Endothelial cell of umbilical vein (primary cell): ENCODE measurements around the gene CBLC. TPM values are rescaled to one million over a fixed set of nuclear protein-coding genes. Genes with fewer than 3 reads are reported as not detected.

Experiments
- BruUV-seq: library from RNA; stranded (reverse); fragments of 400-500 nt; replicated peaks from 2 replicates; lab custom pipeline; 2021; lab: Mats Ljungman, UMichigan
- CTCF ChIA-PET: fragments of 300-600, 350-600 bp; sonication (Branson Sonifier 250); formaldehyde crosslinking; loops from one replicate; lab custom pipeline; 2021; ENCODE audit warnings: antibody characterized with exemption, inconsistent platforms; lab: Charles Lee
- POLR2A ChIA-PET: fragments of 300-600, 350-600 bp; sonication (Branson Sonifier 250); formaldehyde crosslinking; loops from one replicate; lab custom pipeline; 2021; ENCODE audit warnings: antibody characterized with exemption, inconsistent platforms; lab: Charles Lee
- DNase-seq: peaks from one replicate; pipeline ENCODE4 v3.0.0-alpha.2; 2011; ENCODE audit warnings: low read depth, low spot score
- FAIRE-seq: peaks from 2 replicates; lab custom pipeline; 2011; peaks lifted over from hg19 to GRCh38; lab: Jason Lieb, UNC
- H2AFZ ChIP-seq: 2 replicates; pipeline ENCODE4 v1.6.0; 2012; ENCODE audit warnings: low read depth, low read length, control low read depth, inconsistent platforms
- H3K27ac ChIP-seq: 2 replicates; pipeline ENCODE4 v1.5.1; 2011; ENCODE audit warnings: low read depth, mild to moderate bottlenecking, control low read depth, low read length, moderate library complexity; ENCODE audit not compliant: insufficient read depth
- H3K27me3 ChIP-seq, 2 experiments: 2 replicates each; pipeline versions ENCODE4 v1.6.0 to v1.6.1; 2011; ENCODE audit warnings: low read length in 2 of 2, mixed read lengths in 1 of 2; ENCODE audit not compliant: control insufficient read depth in 2 of 2, insufficient read depth in 2 of 2
- H3K36me3 ChIP-seq, 2 experiments: 2 replicates in 1 of 2; 3 replicates in 1 of 2; pipeline ENCODE4 v1.5.1; 2011; ENCODE audit warnings: low read length in 2 of 2, mild to moderate bottlenecking in 1 of 2, moderate library complexity in 1 of 2; ENCODE audit not compliant: control insufficient read depth in 2 of 2, insufficient read depth in 2 of 2; ENCODE audit errors: extremely low read depth in 1 of 2
- H3K4me1 ChIP-seq: 3 replicates; pipeline ENCODE4 v1.5.1; 2011; ENCODE audit warnings: mild to moderate bottlenecking, low read length; ENCODE audit not compliant: control insufficient read depth, insufficient read depth; ENCODE audit errors: extremely low read depth
- H3K4me2 ChIP-seq: 2 replicates; pipeline ENCODE4 v1.6.1; 2011; ENCODE audit warnings: low read length, control low read depth, mixed read lengths; ENCODE audit not compliant: insufficient read depth
- H3K4me3 ChIP-seq, 3 experiments: fragments of 200-600 bp in 1 of 3; sonication (generic), shearing (Covaris generic) in 1 of 3; replicated peaks in 1 of 3; 2 replicates each; pipeline ENCODE4 v1.5.1; 2011 to 2016; ENCODE audit warnings: control low read depth in 3 of 3, low read length in 3 of 3, mild to moderate bottlenecking in 2 of 3, inconsistent platforms in 1 of 3, low read depth in 1 of 3, moderate library complexity in 1 of 3; ENCODE audit not compliant: insufficient read depth in 1 of 3
- H3K79me2 ChIP-seq: 2 replicates; pipeline ENCODE4 v1.6.0; 2012; ENCODE audit warnings: low read length, inconsistent platforms; ENCODE audit not compliant: control insufficient read depth, insufficient read depth
- H3K9ac ChIP-seq: replicated peaks from 2 replicates; pipeline ENCODE3; 2011; ENCODE audit warnings: low read length, control low read depth; ENCODE audit not compliant: insufficient read depth; ENCODE audit errors: extremely low read depth
- H3K9me1 ChIP-seq: replicated peaks from 3 replicates; pipeline ENCODE4 v1.6.0; 2011; ENCODE audit warnings: mild to moderate bottlenecking, low read length; ENCODE audit not compliant: control insufficient read depth, insufficient read depth; ENCODE audit errors: extremely low read depth
- H3K9me3 ChIP-seq: replicated peaks from 2 replicates; pipeline ENCODE4 v1.5.1; 2012; ENCODE audit warnings: low read length, inconsistent platforms; ENCODE audit not compliant: control insufficient read depth, insufficient read depth
- H4K20me1 ChIP-seq: replicated peaks from 2 replicates; pipeline ENCODE3; 2011; ENCODE audit warnings: mild to moderate bottlenecking, low read length; ENCODE audit not compliant: control insufficient read depth, insufficient read depth; ENCODE audit errors: extremely low read depth
- CTCF ChIP-seq, 2 donors: IDR thresholded peaks; 1 replicate in 1 of 2; 2 replicates in 1 of 2; pipeline ENCODE4 v1.5.1; 2011; ENCODE audit warnings: low read length in 2 of 2, mild to moderate bottlenecking in 2 of 2, moderate library complexity in 2 of 2, control low read depth in 1 of 2, inconsistent platforms in 1 of 2, low read depth in 1 of 2; ENCODE audit not compliant: insufficient read depth in 1 of 2; ENCODE audit errors: extremely low read depth in 1 of 2
- EZH2 ChIP-seq: IDR thresholded peaks from 2 replicates; pipeline ENCODE4 v1.6.1; 2012; ENCODE audit warnings: borderline replicate concordance, low read depth, mild to moderate bottlenecking, moderate library complexity, low read length, inconsistent platforms; ENCODE audit not compliant: severe bottlenecking
- FOS ChIP-seq: IDR thresholded peaks from 2 replicates; pipeline ENCODE4 v1.6.1; 2011; ENCODE audit warnings: mild to moderate bottlenecking, low read length, moderate library complexity, borderline replicate concordance; ENCODE audit not compliant: insufficient read depth
- GATA2 ChIP-seq: IDR thresholded peaks from 2 replicates; pipeline ENCODE4 v1.7.0; 2011; ENCODE audit warnings: low read depth, mild to moderate bottlenecking, moderate library complexity, mixed read lengths, low read length; ENCODE audit not compliant: insufficient read length, insufficient read depth
- JUN ChIP-seq: IDR thresholded peaks from 2 replicates; pipeline ENCODE4 v1.6.1; 2011; ENCODE audit warnings: borderline replicate concordance, low read depth; ENCODE audit not compliant: insufficient read length, insufficient read depth
- MAX ChIP-seq: IDR thresholded peaks from 2 replicates; pipeline ENCODE4 v1.6.1; 2011; ENCODE audit not compliant: insufficient read depth, insufficient read length
- MYC ChIP-seq: IDR thresholded peaks from one replicate; pipeline ENCODE4 v1.6.1; 2011; ENCODE audit warnings: mild to moderate bottlenecking, low read depth, low read length
- POLR2A ChIP-seq: IDR thresholded peaks from 2 replicates; pipeline ENCODE4 v1.6.1; 2012; ENCODE audit warnings: low read depth, mild to moderate bottlenecking, control low read depth, low read length
- POLR2AphosphoS5 ChIP-seq: IDR thresholded peaks from 2 replicates; pipeline ENCODE4 v1.6.1; 2012; ENCODE audit warnings: low read depth, mild to moderate bottlenecking, control low read depth, low read length, moderate library complexity; ENCODE audit not compliant: insufficient read depth
- dilution Hi-C: fragments of 300-500 bp; cut with MboI; formaldehyde crosslinking; loops from one replicate; pipeline ENCODE4 v1.15.0; 2019; ENCODE audit warnings: low sequenced_read_pairs; ENCODE audit not compliant: extremely low pct_ligation_motif_present
- intact Hi-C: fragments of 100-400 bp; cut with micrococcal nuclease; formaldehyde crosslinking; loops from one replicate; pipeline ENCODE4 v1.10.0; 2022
- polyA plus RNA-seq, 4 experiments: library from polyadenylated mRNA; depleted of rRNA in 3 of 4; stranded (reverse) in 3 of 4; unstranded in 1 of 4; fragments of >200 nt; gene quantifications; 2 replicates each; pipeline versions ENCODE4 v1.2.1 to v1.2.3, GENCODE V29; 2011 to 2012; ENCODE audit warnings: missing spikeins in 1 of 4
- total RNA-seq: library from RNA; stranded (reverse); gene quantifications from 2 replicates; pipeline ENCODE4 v1.2.3, GENCODE V29; 2021

CBLC gene
- total and polyA plus RNA-seq, 2 donors (not counting 3 experiments of a cell fraction or from before 2014, with no cell fraction given): 0.04 TPM; not detected in 1

GRCh38 chr19:44812142-44812718 is 34.5 kb downstream of the CBLC start:
- no peak overlapping the region for H3K4me2 ChIP-seq
- no peaks in the 10 kb centered on the region for H3K9me1 ChIP-seq
- no peak overlapping the region for H3K4me3 ChIP-seq
- dilution Hi-C loops (no loop called here), intact Hi-C loops (no loop called here)
- no peak overlapping the region for H2AFZ ChIP-seq
- H3K36me3 ChIP-seq: peaks cover 2 to 5% of the 10 kb centered on the region in 2 experiments
- POLR2A ChIA-PET: interaction anchor here (0.6 kb wide), 1 partner anchor 167 kb away, joined by 4 read pairs; no protein-coding TSS in a partner anchor
- TF ChIP-seq CTCF (IDR thresholded peaks at IDR 0.05; ENCODE audit: extremely low read depth in 1 of 2, insufficient read depth in 1 of 2, low read depth in 1 of 2, low read length in 2 of 2): no peak
- no peak for TF ChIP-seq FOS
- DNase-seq (no peak), FAIRE-seq (no peak)
- no peak overlapping the region for H3K9ac ChIP-seq
- H3K27ac ChIP-seq: no peak overlapping the region
- no peaks in the 10 kb centered on the region for H3K79me2 ChIP-seq
- CTCF ChIA-PET: interaction anchor here (1.0 to 1.1 kb wide), 2 partner anchors 28 to 42 kb away, joined by 3 to 4 read pairs; no protein-coding TSS in a partner anchor
- no peaks in the 10 kb centered on the region for H4K20me1 ChIP-seq
- H3K9me3 ChIP-seq: no peaks in the 10 kb centered on the region
- peaks cover 16% of the 10 kb centered on the region for H3K4me1 ChIP-seq
- no TSS peak for BruUV-seq
- no peaks in the 10 kb centered on the region for H3K27me3 ChIP-seq

DNA sequence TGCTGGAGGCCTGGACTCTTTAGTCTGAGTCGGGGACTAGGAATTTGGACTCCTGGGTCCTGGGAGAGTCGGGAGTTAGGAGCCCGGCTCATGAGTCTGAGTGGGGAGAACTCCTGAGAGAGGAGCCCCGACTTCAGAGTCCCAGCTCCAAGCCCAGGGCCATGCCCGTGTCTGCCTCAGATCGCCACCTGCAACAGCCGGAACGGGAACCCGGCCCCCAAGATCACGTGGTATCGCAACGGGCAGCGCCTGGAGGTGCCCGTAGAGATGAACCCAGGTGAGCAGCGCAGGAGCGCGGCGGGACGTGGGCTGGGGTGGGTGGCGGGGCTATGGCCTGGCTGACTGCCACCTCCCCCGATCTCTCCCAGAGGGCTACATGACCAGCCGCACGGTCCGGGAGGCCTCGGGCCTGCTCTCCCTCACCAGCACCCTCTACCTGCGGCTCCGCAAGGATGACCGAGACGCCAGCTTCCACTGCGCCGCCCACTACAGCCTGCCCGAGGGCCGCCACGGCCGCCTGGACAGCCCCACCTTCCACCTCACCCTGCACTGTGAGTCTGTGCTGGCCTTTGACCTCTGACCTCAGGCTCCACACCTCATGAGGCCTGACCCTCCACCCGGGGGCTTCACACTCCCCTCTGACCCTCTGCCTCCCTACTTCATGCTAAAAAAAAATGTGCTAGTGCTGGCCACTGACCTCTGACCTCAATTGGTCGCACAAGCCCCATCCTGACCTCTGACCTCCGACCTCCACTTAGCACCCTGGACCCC is 35.6 kb downstream of the CBLC start:
- H2AFZ ChIP-seq: no peak overlapping the region
- TF ChIP-seq JUN (no peak), POLR2A (no peak), FOS (no peak), POLR2AphosphoS5 (no peak), MYC (no peak), EZH2 (no peak), MAX (no peak), GATA2 (no peak)
- no peak for DNase-seq
- H3K9me3 ChIP-seq: no peaks in the 10 kb centered on the region
- H4K20me1 ChIP-seq: no peaks in the 10 kb centered on the region
- H3K9ac ChIP-seq: no peak overlapping the region
- dilution Hi-C loops: no loop called here
- CTCF ChIA-PET: interaction anchor here (1.1 kb wide), 1 partner anchor 29 kb away, joined by 3 read pairs; no protein-coding TSS in a partner anchor
- no peaks in the 10 kb centered on the region for H3K79me2 ChIP-seq
- no peak overlapping the region for H3K27ac ChIP-seq
- no peaks in the 10 kb centered on the region for H3K27me3 ChIP-seq
- intact Hi-C loops: no loop called here
- BruUV-seq: no TSS peak
- FAIRE-seq: no peak
- peaks cover 2 to 5% of the 10 kb centered on the region in 2 experiments for H3K36me3 ChIP-seq
- POLR2A ChIA-PET: no interaction called here
- no peak overlapping the region for H3K4me3 ChIP-seq
- H3K4me2 ChIP-seq: no peak overlapping the region
- H3K9me1 ChIP-seq: no peaks in the 10 kb centered on the region
- H3K4me1 ChIP-seq: peaks cover 11% of the 10 kb centered on the region
